ENCODE measurements around the gene PDSS2. TPM values are rescaled to one million over a fixed set of nuclear protein-coding genes. Genes with fewer than 3 reads are reported as not detected.

PDSS2 gene
- total RNA-seq, 1 experiment from 2014 or later, result 16.1 TPM

DNA sequence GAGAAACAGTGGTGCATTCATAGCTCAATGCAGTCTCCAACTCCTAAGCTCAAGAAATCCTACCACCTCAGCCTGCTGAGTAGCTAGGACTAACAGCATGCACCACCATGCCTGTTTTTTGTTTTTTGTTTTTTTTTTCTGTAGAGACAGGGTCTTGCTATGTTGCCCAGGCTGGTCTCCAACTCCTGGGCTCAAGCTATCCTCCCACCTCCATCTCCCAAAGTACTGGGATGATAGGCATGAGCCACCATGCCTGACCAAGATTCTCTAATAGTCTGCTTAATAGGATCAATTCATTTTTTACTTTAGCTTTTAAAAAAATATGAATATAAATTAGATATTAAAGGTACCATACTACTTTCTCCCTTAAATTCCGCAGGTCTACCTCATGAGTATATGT is 191.7 kb downstream of the PDSS2 start:
- no peaks in the 10 kb centered on the region for H3K27me3 ChIP-seq (replicated peaks; ENCODE audit: insufficient read depth, low read depth, low read length, poor library complexity)
- H3K4me1 ChIP-seq (ENCODE audit: insufficient read depth, low read length, poor library complexity, severe bottlenecking), result peaks cover 18% of the 10 kb centered on the region
- H3K27ac ChIP-seq (ENCODE audit: low read depth, low read length, poor library complexity, severe bottlenecking), result no peak overlapping the region
- TF ChIP-seq CTCF (conservative IDR thresholded peaks at IDR 0.05; ENCODE audit: low read depth, low read length) (no peak), EZH2 (IDR thresholded peaks at IDR 0.05; ENCODE audit: borderline replicate concordance, low read depth, low read length, poor library complexity, severe bottlenecking) (no peak)
- no peaks in the 10 kb centered on the region for H3K9me3 ChIP-seq (ENCODE audit: low read depth, low read length, poor library complexity, severe bottlenecking)
- CTCF ChIA-PET, result no interaction called here
- POLR2A ChIA-PET (ENCODE audit: low non-redundant PET), result interaction anchor here (0.6 kb wide), 2 partner anchors 20 to 431 kb away, joined by 4 read pairs; no protein-coding TSS in a partner anchor
- intact Hi-C loops (cut with micrococcal nuclease; ENCODE audit: unreplicated experiment), result no loop called here
- H3K4me3 ChIP-seq (ENCODE audit: low read depth, low read length, poor library complexity, severe bottlenecking), result no peak overlapping the region
- H3K36me3 ChIP-seq (ENCODE audit: insufficient read depth, low read length, poor library complexity, severe bottlenecking), result no peaks in the 10 kb centered on the region
- no TSS peak for BruUV-seq (replicated peaks)
- no peak for DNase-seq (ENCODE audit: low spot score)

- TF ChIP-seq EZH2 (IDR thresholded peaks at IDR 0.05; ENCODE audit: borderline replicate concordance, low read depth, low read length, poor library complexity, severe bottlenecking) (no peak), CTCF (conservative IDR thresholded peaks at IDR 0.05; ENCODE audit: low read depth, low read length) (no peak)
- no peak for DNase-seq (ENCODE audit: low spot score)
- BruUV-seq (replicated peaks), result no TSS peak
Observed at GRCh38 chr6:107267006-107267405, 192.4 kb downstream of the PDSS2 start.

GRCh38 chr6:107266563-107266962 is 192.8 kb downstream of the PDSS2 start:
- POLR2A ChIA-PET (ENCODE audit: low non-redundant PET), result no interaction called here
- CTCF ChIA-PET, result no interaction called here
- no peak for DNase-seq (ENCODE audit: low spot score)
- no TSS peak for BruUV-seq (replicated peaks)
- no peaks in the 10 kb centered on the region for H3K27me3 ChIP-seq (replicated peaks; ENCODE audit: insufficient read depth, low read depth, low read length, poor library complexity)
- H3K4me1 ChIP-seq (ENCODE audit: insufficient read depth, low read length, poor library complexity, severe bottlenecking), result peaks cover 18% of the 10 kb centered on the region
- no peak overlapping the region for H3K4me3 ChIP-seq (ENCODE audit: low read depth, low read length, poor library complexity, severe bottlenecking)
- intact Hi-C loops (cut with micrococcal nuclease; ENCODE audit: unreplicated experiment), result no loop called here
- no peak overlapping the region for H3K27ac ChIP-seq (ENCODE audit: low read depth, low read length, poor library complexity, severe bottlenecking)
- no peaks in the 10 kb centered on the region for H3K9me3 ChIP-seq (ENCODE audit: low read depth, low read length, poor library complexity, severe bottlenecking)
- no peak for TF ChIP-seq CTCF (conservative IDR thresholded peaks at IDR 0.05; ENCODE audit: low read depth, low read length)
- TF ChIP-seq EZH2 (IDR thresholded peaks at IDR 0.05; ENCODE audit: borderline replicate concordance, low read depth, low read length, poor library complexity, severe bottlenecking), result no peak
- H3K36me3 ChIP-seq (ENCODE audit: insufficient read depth, low read length, poor library complexity, severe bottlenecking), result no peaks in the 10 kb centered on the region

More at GRCh38 chr6:107267006-107267405, 192.4 kb downstream of the PDSS2 start:
- Histone ChIP-seq H3K27me3 (replicated peaks; ENCODE audit: insufficient read depth, low read depth, low read length, poor library complexity) (no peaks in the 10 kb centered on the region), H3K9me3 (ENCODE audit: low read depth, low read length, poor library complexity, severe bottlenecking) (no peaks in the 10 kb centered on the region), H3K27ac (ENCODE audit: low read depth, low read length, poor library complexity, severe bottlenecking) (no peak overlapping the region), H3K36me3 (ENCODE audit: insufficient read depth, low read length, poor library complexity, severe bottlenecking) (no peaks in the 10 kb centered on the region), H3K4me1 (ENCODE audit: insufficient read depth, low read length, poor library complexity, severe bottlenecking) (peaks cover 18% of the 10 kb centered on the region), H3K4me3 (ENCODE audit: low read depth, low read length, poor library complexity, severe bottlenecking) (no peak overlapping the region)
- intact Hi-C loops (cut with micrococcal nuclease; ENCODE audit: unreplicated experiment), result no loop called here
- POLR2A ChIA-PET (ENCODE audit: low non-redundant PET), result no interaction called here
- CTCF ChIA-PET, result no interaction called here
